Measurements from ENCODE around the gene POLR1F.
A peak's percentile ranks its signal among the peaks of the same experiment; 100 is the strongest.

POLR1F gene

DNA sequence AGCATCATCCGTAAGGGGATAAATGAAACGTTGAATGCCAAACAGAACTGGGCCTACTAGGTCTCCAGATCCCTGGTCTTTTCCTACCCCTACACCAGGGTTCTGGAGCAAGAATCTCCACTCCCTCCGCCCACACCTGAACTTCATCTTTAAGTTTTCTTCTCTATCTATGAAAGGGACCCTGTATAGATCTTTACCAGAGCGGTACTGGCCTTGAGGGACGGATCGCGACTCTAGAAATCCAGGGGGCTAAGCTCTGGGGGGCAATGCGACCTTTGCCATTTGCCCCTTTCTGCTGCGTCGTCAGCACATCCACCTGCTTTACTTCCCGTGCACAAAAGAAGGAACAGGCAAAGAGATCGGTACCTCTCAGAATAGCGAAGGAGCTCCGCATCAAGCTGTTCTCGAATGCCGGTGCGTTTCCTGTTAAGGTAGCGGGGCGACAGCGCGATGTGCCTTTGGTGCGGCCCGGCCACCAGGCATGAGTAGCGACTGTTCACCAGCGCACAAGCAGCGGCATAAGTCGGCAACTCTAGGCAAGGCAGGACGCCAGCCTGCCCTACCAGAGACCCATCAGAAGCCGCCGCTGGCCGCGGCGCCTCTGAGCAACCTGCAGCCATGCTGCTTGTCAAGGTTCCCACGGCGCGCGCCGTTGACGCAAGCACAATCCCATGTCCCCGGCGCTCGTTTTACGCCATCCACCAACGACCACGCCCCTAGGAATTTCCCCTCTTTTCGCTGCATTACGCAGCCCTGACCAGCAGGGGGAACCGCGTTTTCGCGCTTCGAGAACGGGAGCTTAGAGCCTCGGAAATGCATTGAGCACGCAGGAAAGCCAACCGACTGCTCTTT is at the start of gene POLR1F:
Gene POLR1F, minus strand, starts transcription at position 641 of the 852 bp plus-strand sequence. Its CDS starts 21 bp downstream, at position 620.
- peak within 1 kb of the TSS; percentile 98 for H3K4me3 Mint-ChIP-seq
- H3K9me3 Mint-ChIP-seq: no peaks in the 10 kb centered on the region
- DNase-seq (ENCODE audit: low spot score in 2 of 2) (peak; percentile 96 to 99), ATAC-seq (ENCODE audit: low read depth) (peak; percentile 94)
- H3K4me1 Mint-ChIP-seq: peaks cover 31% of the 10 kb centered on the region
- H3K27ac Mint-ChIP-seq: peak within 1 kb of the TSS; percentile 97
- no peaks in the 10 kb centered on the region for H3K36me3 Mint-ChIP-seq
- no peaks in the 10 kb centered on the region for H3K27me3 Mint-ChIP-seq

DNA sequence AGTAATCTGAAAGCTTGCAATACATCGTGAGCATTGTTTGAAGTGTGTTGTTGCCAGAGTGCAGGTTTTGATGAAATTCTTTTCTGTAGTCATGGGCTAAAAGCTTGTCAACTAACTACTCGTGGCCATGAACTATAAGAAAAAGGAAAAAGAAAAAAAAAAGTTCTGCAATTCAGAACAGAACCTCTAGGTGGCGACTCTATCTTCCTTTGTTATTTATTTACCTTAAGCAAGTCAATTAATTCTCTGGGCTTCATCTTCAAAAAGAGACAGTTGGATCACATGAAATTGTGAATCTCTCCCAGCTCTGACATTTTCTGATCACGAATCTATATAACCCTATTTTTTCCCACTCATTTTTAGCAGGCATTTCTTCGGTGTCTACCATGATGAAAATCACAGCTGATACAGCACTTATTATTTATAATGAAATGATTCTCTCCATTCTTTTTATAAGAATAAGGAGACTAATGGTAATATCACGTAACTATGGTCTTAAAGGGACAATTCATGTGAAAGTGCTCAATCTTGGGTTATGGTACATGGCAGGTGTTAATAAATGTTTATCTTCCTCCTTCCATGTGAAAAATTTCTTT is 45.8 kb upstream of the POLR1F start:
- Mint-ChIP-seq H3K27ac (no peak overlapping the region), H3K4me3 (no peak overlapping the region), H3K9me3 (no peaks in the 10 kb centered on the region), H3K36me3 (no peaks in the 10 kb centered on the region), H3K27me3 (no peaks in the 10 kb centered on the region), H3K4me1 (no peaks in the 10 kb centered on the region)
- DNase-seq (ENCODE audit: low spot score in 2 of 2) (peak in 1 of 2 donors; percentile 34), ATAC-seq (ENCODE audit: low read depth) (no peak)

GRCh38 chr7:19752020-19752419 is 43.2 kb upstream of the POLR1F start:
- ATAC-seq (ENCODE audit: low read depth): no peak
- no peaks in the 10 kb centered on the region for H3K36me3 Mint-ChIP-seq
- peaks cover 2% of the 10 kb centered on the region for H3K27me3 Mint-ChIP-seq
- no peaks in the 10 kb centered on the region for H3K4me1 Mint-ChIP-seq
- no peaks in the 10 kb centered on the region for H3K9me3 Mint-ChIP-seq
- no peak overlapping the region for H3K4me3 Mint-ChIP-seq
- DNase-seq (ENCODE audit: low spot score in 2 of 2): no peak
- H3K27ac Mint-ChIP-seq: no peak overlapping the region

DNA sequence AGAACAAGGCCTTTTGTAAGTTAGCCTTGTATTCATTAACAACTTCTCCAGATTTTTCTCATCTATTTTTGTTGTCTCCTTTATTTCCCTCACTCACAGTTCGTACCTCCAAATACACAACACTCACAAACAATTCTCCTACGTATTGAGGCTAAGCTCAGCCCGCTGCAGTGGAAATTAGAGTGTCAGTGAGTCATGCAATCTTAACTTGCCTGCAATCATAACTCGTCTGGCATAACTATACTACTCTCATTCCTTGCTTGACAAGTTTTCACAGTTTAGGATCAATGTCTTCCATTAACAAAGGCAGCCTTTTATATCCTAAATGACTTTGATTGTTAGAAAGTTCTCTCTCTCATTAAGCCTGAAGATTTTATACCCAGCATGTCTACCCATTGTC is 40.8 kb upstream of the POLR1F start:
- Mint-ChIP-seq H3K36me3 (no peaks in the 10 kb centered on the region), H3K27me3 (peaks cover 2% of the 10 kb centered on the region), H3K27ac (no peak overlapping the region), H3K4me3 (no peak overlapping the region), H3K4me1 (no peaks in the 10 kb centered on the region), H3K9me3 (no peaks in the 10 kb centered on the region)
- DNase-seq (ENCODE audit: low spot score in 2 of 2): no peak
- ATAC-seq (ENCODE audit: low read depth): no peak

DNA sequence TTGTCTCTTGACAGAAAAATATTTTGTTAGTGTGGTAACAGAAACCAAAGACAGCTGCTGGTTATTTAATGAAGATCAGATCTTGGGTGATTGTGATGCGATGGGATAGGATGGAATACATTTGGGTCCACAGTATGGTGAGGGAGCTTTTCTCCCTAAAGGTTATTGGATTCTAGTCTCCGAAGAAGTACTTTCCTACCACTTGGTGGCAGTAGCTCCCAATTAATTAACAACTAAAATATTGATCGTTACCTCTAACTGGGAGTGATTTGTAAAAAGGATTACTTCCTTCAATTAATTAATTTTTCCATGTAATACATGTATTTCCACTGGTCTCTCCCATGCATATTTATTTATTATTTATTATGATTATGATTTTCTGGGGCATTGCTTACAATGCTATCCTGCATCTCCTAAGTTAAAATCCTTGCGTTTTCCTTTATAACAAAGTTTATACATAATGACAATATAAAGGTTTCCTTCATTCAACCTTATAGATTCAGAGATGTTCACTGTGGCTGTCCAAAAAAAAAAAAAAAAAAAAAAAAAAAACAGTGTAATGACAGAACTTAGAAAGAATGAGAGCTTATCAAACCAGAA is 39.0 kb upstream of the POLR1F start:
- Mint-ChIP-seq H3K4me1 (no peaks in the 10 kb centered on the region), H3K27me3 (peaks cover 2% of the 10 kb centered on the region), H3K4me3 (no peak overlapping the region), H3K36me3 (no peaks in the 10 kb centered on the region), H3K9me3 (no peaks in the 10 kb centered on the region), H3K27ac (no peak overlapping the region)
- DNase-seq (ENCODE audit: low spot score in 2 of 2): peak in 1 of 2 donors; percentile 30
- ATAC-seq (ENCODE audit: low read depth): peak; percentile 50

DNA sequence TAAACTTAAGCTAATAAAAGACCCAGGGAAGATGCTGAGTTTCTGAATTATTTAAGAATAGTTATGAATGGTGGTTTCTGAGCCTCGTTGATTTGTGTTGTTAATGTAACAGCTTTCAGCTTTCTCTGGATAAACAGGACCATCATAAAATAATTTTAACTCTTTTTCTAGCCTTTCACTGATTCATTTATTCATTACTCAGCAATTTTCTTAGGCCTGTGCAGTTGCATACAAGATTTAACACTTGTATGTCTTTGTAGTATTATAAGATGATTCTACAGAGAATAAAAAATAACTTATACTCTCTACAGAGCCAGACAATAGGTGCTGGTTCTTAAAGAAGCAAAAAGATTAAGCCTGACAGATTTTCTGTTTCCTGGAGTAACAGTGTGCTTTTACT is 35.2 kb upstream of the POLR1F start:
- no peak for DNase-seq (ENCODE audit: low spot score in 2 of 2)
- H3K4me1 Mint-ChIP-seq: no peaks in the 10 kb centered on the region
- no peak overlapping the region for H3K4me3 Mint-ChIP-seq
- no peaks in the 10 kb centered on the region for H3K9me3 Mint-ChIP-seq
- H3K36me3 Mint-ChIP-seq: no peaks in the 10 kb centered on the region
- H3K27me3 Mint-ChIP-seq: peaks cover 2% of the 10 kb centered on the region
- ATAC-seq (ENCODE audit: low read depth): no peak
- no peak overlapping the region for H3K27ac Mint-ChIP-seq

DNA sequence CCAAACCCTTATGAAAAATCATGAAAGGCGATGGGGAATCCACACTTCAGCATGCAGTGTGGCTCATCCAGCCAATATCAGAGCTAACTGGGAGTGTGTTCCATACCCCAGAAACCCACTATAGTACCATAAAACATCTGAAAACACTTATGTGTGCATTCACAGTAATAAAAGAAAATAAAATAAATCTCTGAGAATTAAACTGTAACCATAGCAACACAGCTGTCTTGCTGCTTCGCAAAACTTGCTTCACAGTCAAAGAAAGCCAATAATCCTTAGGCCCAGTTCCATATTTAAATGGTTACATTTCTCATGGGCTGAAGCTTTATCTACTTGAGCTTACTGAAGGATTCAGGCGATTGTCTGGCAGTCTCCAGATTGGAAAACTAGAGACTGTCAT is 19.9 kb upstream of the POLR1F start:
- no peaks in the 10 kb centered on the region for H3K9me3 Mint-ChIP-seq
- no peaks in the 10 kb centered on the region for H3K36me3 Mint-ChIP-seq
- DNase-seq (ENCODE audit: low spot score in 2 of 2) (no peak), ATAC-seq (ENCODE audit: low read depth) (no peak)
- no peak overlapping the region for H3K27ac Mint-ChIP-seq
- no peaks in the 10 kb centered on the region for H3K4me1 Mint-ChIP-seq
- H3K27me3 Mint-ChIP-seq: peaks cover 11% of the 10 kb centered on the region
- no peak overlapping the region for H3K4me3 Mint-ChIP-seq

GRCh38 chr7:19725770-19726169 is 16.9 kb upstream of the POLR1F start:
- no peak for DNase-seq (ENCODE audit: low spot score in 2 of 2)
- peaks cover 4% of the 10 kb centered on the region for H3K27me3 Mint-ChIP-seq
- no peak overlapping the region for H3K27ac Mint-ChIP-seq
- H3K36me3 Mint-ChIP-seq: no peaks in the 10 kb centered on the region
- no peak overlapping the region for H3K4me3 Mint-ChIP-seq
- no peaks in the 10 kb centered on the region for H3K9me3 Mint-ChIP-seq
- no peaks in the 10 kb centered on the region for H3K4me1 Mint-ChIP-seq
- no peak for ATAC-seq (ENCODE audit: low read depth)

DNA sequence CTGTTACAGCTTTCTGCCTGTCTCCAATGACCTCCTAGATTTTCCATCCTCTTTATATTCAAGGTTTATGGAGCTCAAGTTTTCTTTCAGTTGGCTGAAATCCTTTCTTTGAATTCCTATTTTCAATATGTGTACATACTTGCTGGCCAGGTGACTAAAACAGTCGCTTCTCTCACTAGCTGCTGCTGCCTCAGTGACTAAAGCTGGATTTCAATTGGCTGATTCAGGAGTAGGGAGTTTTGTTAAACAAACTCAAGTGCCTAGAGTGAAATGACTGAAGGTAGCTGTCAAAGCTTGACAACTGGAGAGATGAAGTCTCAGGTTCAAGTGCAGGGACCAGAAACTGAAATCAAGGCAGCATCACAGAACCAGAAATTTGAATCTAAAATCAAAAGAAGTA is 6.7 kb upstream of the POLR1F start:
- H3K4me3 Mint-ChIP-seq: no peak overlapping the region
- no peak for DNase-seq (ENCODE audit: low spot score in 2 of 2)
- no peak for ATAC-seq (ENCODE audit: low read depth)
- no peaks in the 10 kb centered on the region for H3K4me1 Mint-ChIP-seq
- no peaks in the 10 kb centered on the region for H3K9me3 Mint-ChIP-seq
- no peaks in the 10 kb centered on the region for H3K27me3 Mint-ChIP-seq
- no peaks in the 10 kb centered on the region for H3K36me3 Mint-ChIP-seq
- no peak overlapping the region for H3K27ac Mint-ChIP-seq

- DNase-seq (ENCODE audit: low spot score in 2 of 2): peak; percentile 42 to 44
- H3K9me3 Mint-ChIP-seq: no peaks in the 10 kb centered on the region
- H3K27me3 Mint-ChIP-seq: no peaks in the 10 kb centered on the region
- H3K4me3 Mint-ChIP-seq: no peak overlapping the region
- H3K27ac Mint-ChIP-seq: peak overlapping the region; percentile 15
- ATAC-seq (ENCODE audit: low read depth): no peak
- H3K4me1 Mint-ChIP-seq: peaks cover 8% of the 10 kb centered on the region
- no peaks in the 10 kb centered on the region for H3K36me3 Mint-ChIP-seq
These were observed 4.8 kb upstream of the POLR1F start for GRCh38 chr7:19713676-19714075.

DNA sequence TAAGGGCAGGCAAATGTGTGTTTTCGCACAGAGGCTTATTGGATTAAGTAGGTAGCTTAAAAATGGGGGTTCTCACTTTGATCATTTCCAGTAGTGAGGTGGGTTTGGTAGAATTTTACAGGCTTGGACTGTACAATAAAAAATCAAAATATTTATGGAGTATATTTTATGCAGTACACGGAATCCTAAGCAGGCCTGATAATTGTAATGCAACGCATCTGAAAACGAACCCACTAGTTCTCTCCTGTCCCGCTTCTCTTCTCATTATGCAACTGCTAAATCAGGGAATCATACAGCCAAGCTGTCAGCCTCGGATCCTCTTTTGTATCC is 377 bp upstream of the POLR1F start:
- ATAC-seq (ENCODE audit: low read depth) (no peak), DNase-seq (ENCODE audit: low spot score in 2 of 2) (no peak)
- no peaks in the 10 kb centered on the region for H3K27me3 Mint-ChIP-seq
- peaks cover 31% of the 10 kb centered on the region for H3K4me1 Mint-ChIP-seq
- H3K9me3 Mint-ChIP-seq: no peaks in the 10 kb centered on the region
- peak overlapping the region; percentile 98 for H3K4me3 Mint-ChIP-seq
- no peaks in the 10 kb centered on the region for H3K36me3 Mint-ChIP-seq
- peak overlapping the region; percentile 97 for H3K27ac Mint-ChIP-seq

- peak overlapping the region; percentile 97 for H3K27ac Mint-ChIP-seq
- H3K4me1 Mint-ChIP-seq: peaks cover 31% of the 10 kb centered on the region
- H3K36me3 Mint-ChIP-seq: peaks cover 7% of the 10 kb centered on the region
- ATAC-seq (ENCODE audit: low read depth) (no peak), DNase-seq (ENCODE audit: low spot score in 2 of 2) (no peak)
- peak overlapping the region; percentile 29 for H3K4me3 Mint-ChIP-seq
- H3K27me3 Mint-ChIP-seq: no peaks in the 10 kb centered on the region
- no peaks in the 10 kb centered on the region for H3K9me3 Mint-ChIP-seq
These were observed 1.6 kb downstream of the POLR1F start for GRCh38 chr7:19707240-19707639.

DNA sequence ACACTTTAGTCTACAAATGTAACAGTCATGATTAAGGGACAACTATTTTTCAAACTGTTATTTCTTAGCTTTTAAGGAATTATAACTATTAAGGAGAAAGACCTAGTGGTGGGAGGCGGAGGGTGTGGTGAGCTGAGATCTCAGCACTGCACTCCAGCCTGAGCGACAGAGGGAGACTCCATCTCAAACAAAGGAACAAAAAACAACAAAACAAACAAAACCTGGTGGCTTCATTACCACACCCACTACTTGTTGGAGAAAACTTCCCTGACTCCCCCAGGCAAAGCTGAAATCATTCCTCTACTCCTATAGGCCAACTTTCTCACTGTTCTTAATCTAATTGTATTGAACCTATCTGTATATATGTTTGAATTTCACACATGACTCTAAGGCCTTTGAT is 3.2 kb downstream of the POLR1F start:
- Mint-ChIP-seq H3K4me3 (no peak overlapping the region), H3K36me3 (peaks cover 10% of the 10 kb centered on the region), H3K9me3 (no peaks in the 10 kb centered on the region), H3K4me1 (peaks cover 31% of the 10 kb centered on the region), H3K27me3 (no peaks in the 10 kb centered on the region), H3K27ac (peak overlapping the region; percentile 31)
- no peak for ATAC-seq (ENCODE audit: low read depth)
- no peak for DNase-seq (ENCODE audit: low spot score in 2 of 2)

- no peaks in the 10 kb centered on the region for H3K9me3 Mint-ChIP-seq
- H3K4me3 Mint-ChIP-seq: no peak overlapping the region
- ATAC-seq (ENCODE audit: low read depth) (no peak), DNase-seq (ENCODE audit: low spot score in 2 of 2) (no peak)
- peaks cover 25% of the 10 kb centered on the region for H3K36me3 Mint-ChIP-seq
- H3K4me1 Mint-ChIP-seq: peaks cover 11% of the 10 kb centered on the region
- H3K27me3 Mint-ChIP-seq: no peaks in the 10 kb centered on the region
- H3K27ac Mint-ChIP-seq: no peak overlapping the region
These were observed 7.4 kb downstream of the POLR1F start for GRCh38 chr7:19701471-19701870.

Measured in memory B cell (primary cell).